Measurements from ENCODE around the gene INAFM2. TPM values are rescaled to one million over a fixed set of nuclear protein-coding genes. Genes with fewer than 3 reads are reported as not detected.

The INAFM2 gene
- total RNA-seq, 1 experiment from 2014 or later = 89.8 TPM

DNA sequence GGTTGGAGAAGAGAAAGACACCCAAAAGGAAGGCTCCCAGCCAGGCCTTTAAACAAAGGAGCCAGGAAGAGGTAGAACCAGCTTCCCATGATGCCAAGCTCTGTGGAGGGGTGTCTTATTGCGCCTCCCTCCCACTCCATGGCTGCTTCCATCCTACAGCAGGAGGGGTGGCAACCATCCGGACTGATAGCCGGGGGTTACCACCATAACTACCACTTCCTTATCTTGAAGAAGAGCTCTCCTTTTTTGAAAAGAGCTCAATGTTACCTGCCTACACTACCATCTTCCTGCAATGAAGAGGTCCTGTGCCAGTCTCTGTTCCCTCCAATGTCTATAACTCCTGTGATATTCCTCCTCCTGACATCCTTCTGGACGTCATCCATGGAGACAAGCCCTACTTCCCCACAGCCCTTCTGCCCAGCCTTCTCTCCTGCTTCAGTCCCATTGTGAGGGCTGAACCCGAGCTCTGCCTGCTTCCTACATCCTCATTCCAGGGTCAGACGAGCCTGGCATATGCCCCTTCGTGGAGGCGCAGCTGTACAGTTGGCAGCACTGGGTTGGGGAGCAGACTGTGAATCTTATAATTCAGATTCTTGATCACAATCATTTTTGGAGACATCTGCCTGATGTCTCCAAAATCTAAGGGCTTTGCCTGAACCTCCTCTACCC is 8.8 kb downstream of the INAFM2 start:
- Histone ChIP-seq H3K27ac (no peak overlapping the region), H3K9me3 (replicated peaks) (no peaks in the 10 kb centered on the region), H3K4me1 (replicated peaks) (peaks cover 92% of the 10 kb centered on the region), H3K27me3 (replicated peaks) (no peaks in the 10 kb centered on the region), H3K4me3 (no peak overlapping the region), H3K36me3 (peaks cover 87% of the 10 kb centered on the region)
- no peak for DNase-seq (ENCODE audit: low read depth in 1 of 2, low spot score in 2 of 2)

DNA sequence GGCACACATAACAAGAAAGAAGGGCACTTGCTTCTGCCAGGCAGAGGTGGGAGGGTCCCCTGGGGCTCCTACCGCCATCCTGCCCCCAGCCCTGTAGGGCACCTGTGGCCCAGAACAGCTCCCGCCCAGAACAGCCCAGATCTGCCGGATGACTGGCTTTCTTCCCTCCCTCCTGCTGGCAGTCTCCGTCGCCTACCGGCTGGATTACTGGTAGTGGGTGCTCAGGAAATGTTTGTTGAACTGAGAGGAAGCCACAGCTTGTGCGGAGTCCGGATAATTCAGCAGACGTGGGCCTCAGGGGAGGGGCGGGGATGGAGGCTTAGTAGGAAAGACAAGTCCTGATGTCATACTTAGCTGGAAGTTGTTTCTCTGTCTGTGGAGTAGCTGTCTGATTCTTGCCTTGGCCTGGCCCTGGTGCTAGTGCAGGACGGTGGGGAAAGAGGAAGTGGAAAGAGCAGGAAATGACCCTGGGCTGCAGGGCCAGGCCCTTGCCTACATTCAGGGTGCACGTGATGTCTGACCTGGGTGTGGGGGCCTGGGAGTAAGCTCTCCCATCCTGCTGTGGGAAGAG is 10.5 kb downstream of the INAFM2 start:
- peaks cover 90% of the 10 kb centered on the region for H3K4me1 ChIP-seq (replicated peaks)
- 0 out of 2 replicates have a peak overlapping the region, but pooled peaks have one; percentile 6 for H3K27ac ChIP-seq
- peaks cover 95% of the 10 kb centered on the region for H3K36me3 ChIP-seq
- no peak overlapping the region for H3K4me3 ChIP-seq
- no peaks in the 10 kb centered on the region for H3K9me3 ChIP-seq (replicated peaks)
- no peaks in the 10 kb centered on the region for H3K27me3 ChIP-seq (replicated peaks)
- DNase-seq (ENCODE audit: low read depth in 1 of 2, low spot score in 2 of 2) = peak; percentile 49 to 68

DNA sequence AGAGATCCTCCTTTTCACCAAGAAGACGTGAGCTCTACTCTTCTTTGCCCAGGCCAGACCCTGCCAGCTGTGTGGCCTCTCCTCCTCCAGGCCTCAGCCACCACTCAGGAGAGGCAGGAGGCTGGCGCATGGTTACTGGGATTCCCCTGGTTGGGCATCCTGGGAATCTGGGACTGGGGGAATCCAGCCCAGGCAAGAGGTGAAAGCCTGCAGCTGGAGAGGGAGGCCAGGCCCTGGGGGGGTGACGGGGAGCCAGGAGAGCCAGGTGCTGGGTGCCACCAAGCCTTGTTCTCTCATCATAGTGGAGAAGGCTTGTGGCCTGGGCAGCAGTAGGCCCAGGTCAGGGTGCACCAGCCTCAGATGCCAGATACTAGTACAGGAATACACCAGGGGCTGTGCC is 11.0 kb downstream of the INAFM2 start:
- Histone ChIP-seq H3K36me3 (peaks cover 95% of the 10 kb centered on the region), H3K4me1 (replicated peaks) (peaks cover 90% of the 10 kb centered on the region), H3K27me3 (replicated peaks) (no peaks in the 10 kb centered on the region), H3K4me3 (no peak overlapping the region), H3K27ac (no peak overlapping the region), H3K9me3 (replicated peaks) (no peaks in the 10 kb centered on the region)
- no peak for DNase-seq (ENCODE audit: low read depth in 1 of 2, low spot score in 2 of 2)

- Histone ChIP-seq H3K4me1 (replicated peaks) (peaks cover 90% of the 10 kb centered on the region), H3K27ac (no peak overlapping the region), H3K36me3 (peaks cover 95% of the 10 kb centered on the region)
Measured at GRCh38 chr15:40334941-40335795, 11.7 kb downstream of the INAFM2 start.

GRCh38 chr15:40335938-40336743 is 12.6 kb downstream of the INAFM2 start:
- Histone ChIP-seq H3K9me3 (replicated peaks) (no peaks in the 10 kb centered on the region), H3K27ac (no peak overlapping the region), H3K4me1 (replicated peaks) (peaks cover 90% of the 10 kb centered on the region), H3K4me3 (no peak overlapping the region), H3K36me3 (peaks cover 89% of the 10 kb centered on the region), H3K27me3 (replicated peaks) (no peaks in the 10 kb centered on the region)
- DNase-seq (ENCODE audit: low read depth in 1 of 2, low spot score in 2 of 2) = no peak

More at GRCh38 chr15:40334941-40335795, 11.7 kb downstream of the INAFM2 start:
- Histone ChIP-seq H3K27me3 (replicated peaks) (no peaks in the 10 kb centered on the region), H3K4me3 (no peak overlapping the region), H3K9me3 (replicated peaks) (no peaks in the 10 kb centered on the region)
- no peak for DNase-seq (ENCODE audit: low read depth in 1 of 2, low spot score in 2 of 2)

DNA sequence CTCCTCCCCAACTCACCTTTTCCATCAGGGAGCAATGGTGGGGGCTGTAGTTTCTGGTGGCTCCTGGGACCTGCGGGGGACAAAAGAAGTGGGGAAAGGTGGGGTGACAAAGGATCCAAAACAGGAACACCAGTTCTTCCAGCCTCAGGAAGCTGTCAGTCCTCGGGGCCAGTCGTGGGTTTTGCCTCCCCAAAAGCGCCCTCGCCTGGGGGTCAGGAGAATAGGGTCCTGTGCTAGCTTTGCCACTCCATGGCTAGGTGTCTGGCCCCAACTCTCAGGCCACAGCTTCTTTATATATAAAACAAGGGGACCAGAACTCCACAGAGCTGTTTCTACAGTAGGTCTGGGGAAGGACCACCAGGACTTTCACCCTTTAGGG is 13.2 kb downstream of the INAFM2 start:
- Histone ChIP-seq H3K4me3 (no peak overlapping the region), H3K9me3 (replicated peaks) (no peaks in the 10 kb centered on the region), H3K27ac (0 out of 2 replicates have a peak overlapping the region, but pooled peaks have one; percentile 97), H3K36me3 (peaks cover 84% of the 10 kb centered on the region), H3K27me3 (replicated peaks) (no peaks in the 10 kb centered on the region), H3K4me1 (replicated peaks) (peaks cover 90% of the 10 kb centered on the region)
- no peak for DNase-seq (ENCODE audit: low read depth in 1 of 2, low spot score in 2 of 2)

DNA sequence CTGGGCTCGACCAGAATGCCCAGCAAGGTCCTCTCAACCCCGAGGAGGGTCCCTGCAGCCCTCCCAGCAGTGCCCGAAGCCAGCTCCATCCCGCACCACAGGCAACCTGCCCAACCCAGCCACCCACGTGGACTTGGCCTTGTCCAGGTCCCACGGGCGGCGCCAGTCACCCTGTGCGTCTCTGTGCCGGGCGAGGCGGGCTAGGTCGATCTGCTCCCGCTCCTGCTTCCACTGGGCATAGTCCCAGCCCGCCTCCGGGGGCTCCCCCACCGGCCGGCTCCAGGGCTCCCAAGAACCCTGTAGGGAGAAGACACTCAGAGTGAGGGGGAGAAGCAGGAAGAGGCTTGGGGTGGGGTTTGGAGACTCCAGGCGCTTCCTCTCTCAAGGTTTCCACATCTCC is 14.1 kb downstream of the INAFM2 start:
- Histone ChIP-seq H3K36me3 (peaks cover 76% of the 10 kb centered on the region), H3K27me3 (replicated peaks) (no peaks in the 10 kb centered on the region), H3K27ac (peak overlapping the region; percentile 97), H3K9me3 (replicated peaks) (no peaks in the 10 kb centered on the region), H3K4me1 (replicated peaks) (peaks cover 90% of the 10 kb centered on the region), H3K4me3 (peak overlapping the region; percentile 49)
- no peak for DNase-seq (ENCODE audit: low read depth in 1 of 2, low spot score in 2 of 2)

GRCh38 chr15:40338041-40338657 is 14.7 kb downstream of the INAFM2 start:
- Histone ChIP-seq H3K9me3 (replicated peaks) (no peaks in the 10 kb centered on the region), H3K27me3 (replicated peaks) (no peaks in the 10 kb centered on the region), H3K36me3 (peaks cover 70% of the 10 kb centered on the region), H3K4me1 (replicated peaks) (peaks cover 94% of the 10 kb centered on the region), H3K4me3 (peak overlapping the region; percentile 49), H3K27ac (peak overlapping the region; percentile 97)
- DNase-seq (ENCODE audit: low read depth in 1 of 2, low spot score in 2 of 2) = peak; percentile 91 to 94

GRCh38 chr15:40338921-40339620 is 15.6 kb downstream of the INAFM2 start:
- H3K4me1 ChIP-seq (replicated peaks) = peaks cover 97% of the 10 kb centered on the region
- H3K4me3 ChIP-seq = peak overlapping the region; percentile 49
- no peaks in the 10 kb centered on the region for H3K9me3 ChIP-seq (replicated peaks)
- H3K36me3 ChIP-seq = peaks cover 61% of the 10 kb centered on the region
- H3K27ac ChIP-seq = peak overlapping the region; percentile 97
- peak; percentile 99 for DNase-seq (ENCODE audit: low read depth in 1 of 2, low spot score in 2 of 2)
- H3K27me3 ChIP-seq (replicated peaks) = no peaks in the 10 kb centered on the region

DNA sequence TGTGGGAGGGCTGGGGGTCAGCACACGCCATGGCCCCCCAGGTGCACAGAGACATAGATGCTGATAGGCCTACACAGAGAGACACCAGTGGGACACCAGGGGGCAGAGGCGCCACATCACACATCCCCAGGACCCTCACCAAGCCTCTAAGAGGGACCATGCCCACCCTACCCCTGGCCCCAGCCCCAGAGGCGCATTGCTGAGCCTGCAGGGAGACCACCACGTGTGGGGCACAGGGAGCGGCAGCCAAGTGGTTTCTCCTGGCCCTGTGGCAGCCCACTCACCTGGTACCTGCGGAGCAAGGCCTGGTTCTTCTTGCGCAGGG is 16.1 kb downstream of the INAFM2 start:
- Histone ChIP-seq H3K4me3 (peak overlapping the region; percentile 49), H3K9me3 (replicated peaks) (no peaks in the 10 kb centered on the region), H3K27me3 (replicated peaks) (no peaks in the 10 kb centered on the region), H3K36me3 (peaks cover 56% of the 10 kb centered on the region), H3K27ac (peak overlapping the region; percentile 97), H3K4me1 (replicated peaks) (peaks cover 97% of the 10 kb centered on the region)
- no peak for DNase-seq (ENCODE audit: low read depth in 1 of 2, low spot score in 2 of 2)

GRCh38 chr15:40340038-40340739 is 16.7 kb downstream of the INAFM2 start:
- Histone ChIP-seq H3K9me3 (replicated peaks) (no peaks in the 10 kb centered on the region), H3K27ac (peak overlapping the region; percentile 97), H3K4me3 (peak overlapping the region; percentile 49), H3K4me1 (replicated peaks) (peaks cover 95% of the 10 kb centered on the region), H3K27me3 (replicated peaks) (no peaks in the 10 kb centered on the region), H3K36me3 (peaks cover 50% of the 10 kb centered on the region)
- peak; percentile 81 to 84 for DNase-seq (ENCODE audit: low read depth in 1 of 2, low spot score in 2 of 2)

DNA sequence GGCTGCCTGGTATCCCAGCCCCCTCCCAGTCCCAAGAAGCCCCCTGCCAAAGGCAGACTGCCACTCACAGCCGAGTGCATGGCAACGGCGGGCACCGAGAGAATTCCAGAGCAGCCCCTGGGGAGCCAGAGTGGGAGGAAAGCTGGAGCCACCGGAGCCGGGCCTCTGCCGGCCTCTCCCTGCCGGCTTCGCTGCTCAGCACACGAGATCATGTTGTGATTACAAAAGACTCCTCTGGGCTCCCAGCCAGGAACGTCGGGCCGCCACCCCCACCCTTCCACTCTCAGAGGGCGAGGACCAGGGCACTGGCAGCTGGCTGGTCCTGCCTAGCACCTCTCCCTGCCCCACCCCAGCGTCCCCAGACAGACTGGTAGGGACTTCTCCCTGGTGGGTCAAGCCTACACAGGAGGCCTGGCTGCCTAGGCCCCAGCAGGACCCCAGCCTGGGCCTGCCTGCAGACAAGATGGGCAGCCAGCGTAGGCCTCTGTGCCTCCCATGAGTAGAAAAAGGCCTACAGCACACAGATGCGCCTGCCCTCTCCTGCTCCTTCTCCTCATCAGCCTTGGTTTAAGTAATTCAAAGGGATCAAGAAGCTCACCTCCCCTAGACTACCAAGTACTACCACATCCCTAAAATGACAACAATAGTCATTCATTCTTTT is 17.4 kb downstream of the INAFM2 start, which contains the start of gene CCDC9B:
CCDC9B (minus strand) TSS at position 200 of the 661 bp plus-strand sequence; CDS start at position 80, 120 bp downstream.
- Histone ChIP-seq H3K4me3 (peak within 1 kb of the TSS; percentile 49), H3K9me3 (replicated peaks) (no peaks in the 10 kb centered on the region), H3K36me3 (peaks cover 43% of the 10 kb centered on the region), H3K4me1 (replicated peaks) (peaks cover 88% of the 10 kb centered on the region), H3K27me3 (replicated peaks) (no peaks in the 10 kb centered on the region), H3K27ac (peak within 1 kb of the TSS; percentile 97)
- peak; percentile 93 to 94 for DNase-seq (ENCODE audit: low read depth in 1 of 2, low spot score in 2 of 2)

Measured in SJSA1 (cell line).